GM03348 (cell line): ENCODE measurements around the gene CLCNKA.
"Not testable (repeated sequence)": the region's sequence is repeated elsewhere in the genome, so short reads cannot be mapped to it uniquely, and the experiment has no call there.

Experiments
- DNase-seq: peaks from one replicate; pipeline ENCODE4 v3.0.0; 2012; ENCODE audit warnings: low spot score

Gene CLCNKA

GRCh38 chr1:16021681-16022080, at the start of gene CLCNKA:
CLCNKA (plus strand) TSS chr1:16022036; CDS start chr1:16022620, 584 bp downstream.
- no peak for DNase-seq

GRCh38 chr1:15972409-15972808, 49.4 kb upstream of the CLCNKA start:
- no peak for DNase-seq

- no peak for DNase-seq
Observed at GRCh38 chr1:15973772-15974171, 48.1 kb upstream of the CLCNKA start.

- no peak for DNase-seq
Observed at GRCh38 chr1:15974855-15975254, 47.0 kb upstream of the CLCNKA start.

GRCh38 chr1:15975358-15975804, 46.5 kb upstream of the CLCNKA start:
- DNase-seq = peak; percentile 82

GRCh38 chr1:15975805-15976680, 45.8 kb upstream of the CLCNKA start, which contains the start of gene ZBTB17:
ZBTB17 (minus strand) TSS chr1:15976101; CDS start chr1:15948495, 27,606 bp downstream.
- DNase-seq = peak; percentile 99

GRCh38 chr1:15977947-15978346, 43.9 kb upstream of the CLCNKA start:
- DNase-seq = not testable (repeated sequence)

- no peak for DNase-seq
Observed at GRCh38 chr1:15981679-15982078, 40.2 kb upstream of the CLCNKA start.

GRCh38 chr1:15983275-15983674, 38.6 kb upstream of the CLCNKA start:
- no peak for DNase-seq

GRCh38 chr1:15985611-15986297, 36.1 kb upstream of the CLCNKA start:
- no peak for DNase-seq

GRCh38 chr1:15988856-15989736, 32.7 kb upstream of the CLCNKA start:
- DNase-seq = no peak

- no peak for DNase-seq
Observed at GRCh38 chr1:15989776-15990175, 32.1 kb upstream of the CLCNKA start.

GRCh38 chr1:15991427-15992186, 30.2 kb upstream of the CLCNKA start:
- DNase-seq = no peak

- DNase-seq = no peak
Observed at GRCh38 chr1:15992187-15992553, 29.7 kb upstream of the CLCNKA start.

GRCh38 chr1:15992582-15993500, 29.0 kb upstream of the CLCNKA start:
- no peak for DNase-seq

GRCh38 chr1:15993666-15994065, 28.2 kb upstream of the CLCNKA start:
- no peak for DNase-seq

- no peak for DNase-seq
Observed at GRCh38 chr1:15994081-15994480, 27.8 kb upstream of the CLCNKA start.

GRCh38 chr1:15994590-15995351, 27.1 kb upstream of the CLCNKA start:
- peak; percentile 86 for DNase-seq

GRCh38 chr1:15997076-15997585, 24.7 kb upstream of the CLCNKA start:
- no peak for DNase-seq
